Hepatocyte (in vitro differentiated cells): ENCODE results near the gene ARID4B. TPM values are rescaled to one million over a fixed set of nuclear protein-coding genes. Genes with fewer than 3 reads are reported as not detected.

Source experiments
- DNase-seq: peaks from one replicate; pipeline ENCODE4 v3.0.0-alpha.2; 2016; ENCODE audit warnings: low spot score
- H2AFZ ChIP-seq: fragments of 200-600 bp; sonication (generic); 2 replicates; pipeline ENCODE4 v1.6.0; 2016; ENCODE audit warnings: antibody characterized with exemption, mild to moderate bottlenecking
- H3K27ac ChIP-seq: fragments of 200-600 bp; sonication (generic); 2 replicates; pipeline ENCODE4 v1.5.1; 2016; ENCODE audit warnings: mild to moderate bottlenecking
- H3K27me3 ChIP-seq: fragments of 200-600 bp; sonication (generic); 2 replicates; pipeline ENCODE4 v1.6.1; 2016
- H3K36me3 ChIP-seq: fragments of 200-600 bp; sonication (generic); replicated peaks from 2 replicates; pipeline ENCODE4 v1.5.1; 2016; ENCODE audit warnings: low read depth; ENCODE audit not compliant: insufficient read depth
- H3K4me1 ChIP-seq: fragments of 200-600 bp; sonication (generic); 2 replicates; pipeline ENCODE4 v1.5.1; 2016; ENCODE audit warnings: mild to moderate bottlenecking, moderate library complexity; ENCODE audit not compliant: insufficient read depth
- H3K4me2 ChIP-seq: fragments of 200-600 bp; sonication (generic); 2 replicates; pipeline ENCODE4 v1.6.0; 2016
- H3K4me3 ChIP-seq: fragments of 200-600 bp; sonication (generic); 2 replicates; pipeline ENCODE4 v1.5.1; 2016; ENCODE audit warnings: mild to moderate bottlenecking
- H3K79me2 ChIP-seq: fragments of 200-600 bp; sonication (generic); 2 replicates; pipeline ENCODE4 v1.6.0; 2017; ENCODE audit warnings: mild to moderate bottlenecking
- H3K9me2 ChIP-seq: fragments of 200-600 bp; sonication (generic); replicated peaks from 2 replicates; pipeline ENCODE4 v1.6.0; 2017; ENCODE audit warnings: mild to moderate bottlenecking; ENCODE audit not compliant: insufficient read depth
- H3K9me3 ChIP-seq: fragments of 200-600 bp; sonication (generic); 2 replicates; pipeline ENCODE4 v1.5.1; 2016; ENCODE audit warnings: low read depth, mild to moderate bottlenecking
- H4K20me1 ChIP-seq: fragments of 200-600 bp; sonication (generic); 2 replicates; pipeline ENCODE4 v1.6.0; 2016; ENCODE audit warnings: mild to moderate bottlenecking; ENCODE audit not compliant: insufficient read depth, poor library complexity, severe bottlenecking
- EZH2 ChIP-seq: fragments of 200-600 bp; sonication (generic); IDR thresholded peaks from 2 replicates; pipeline ENCODE4 v1.6.1; 2016; ENCODE audit warnings: antibody characterized with exemption, mild to moderate bottlenecking, borderline replicate concordance
- EZH2phosphoT487 ChIP-seq: fragments of 200-600 bp; sonication (generic); IDR thresholded peaks from one replicate; pipeline ENCODE4 v1.6.1; 2018; ENCODE audit warnings: antibody characterized with exemption, mild to moderate bottlenecking, low read depth, moderate library complexity; ENCODE audit not compliant: unreplicated experiment, severe bottlenecking
- WGBS: methylation state at CpG from one replicate; pipeline ENCODE4 v1.1.6; 2016; ENCODE audit warnings: low lambda C conversion rate; ENCODE audit errors: missing lambda C conversion rate; 5-methylcytosine and 5-hydroxymethylcytosine counted together
- polyA plus RNA-seq: library from polyadenylated mRNA; unstranded; fragments of >200 nt; fragmentation: Nextera tagmentation; extraction: Ambion mirVana; gene quantifications from 2 replicates; pipeline ENCODE4 v1.2.1, GENCODE V29; 2016
- total RNA-seq: library from RNA; depleted of rRNA; stranded (reverse); fragments of >200 nt; gene quantifications from 2 replicates; pipeline ENCODE4 v1.2.3, GENCODE V29; 2014
- TF ChIP-seq, protein P1 (sequence below): fragments of 200-600 bp; sonication (generic); IDR thresholded peaks from 2 replicates; pipeline ENCODE4 v1.5.1; 2016; ENCODE audit warnings: antibody characterized with exemption, mild to moderate bottlenecking; ENCODE audit not compliant: poor library complexity

Gene ARID4B
- total and polyA plus RNA-seq, 2 experiments from 2014 or later = 29.4 to 35.0 TPM

DNA sequence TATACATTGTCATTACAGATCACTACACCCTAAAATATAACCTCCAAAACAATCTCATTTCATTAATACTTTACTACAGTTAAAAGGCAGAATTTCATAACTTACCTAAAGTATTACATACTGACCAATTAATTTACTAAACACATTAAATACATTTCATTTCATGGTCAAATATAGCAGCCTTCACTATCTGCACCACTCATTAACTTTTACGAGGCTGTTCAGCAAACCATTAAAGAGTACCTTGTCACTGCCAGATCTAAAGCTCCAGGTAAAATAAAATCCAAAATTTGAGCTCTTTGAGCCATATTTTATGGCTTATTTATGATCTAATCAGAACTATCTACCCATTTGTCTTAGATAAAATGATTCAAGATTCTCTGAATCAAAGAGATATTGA is 100.6 kb downstream of the ARID4B start:
- no peak overlapping the region for H3K4me3 ChIP-seq
- no peaks in the 10 kb centered on the region for H3K9me3 ChIP-seq
- no peaks in the 10 kb centered on the region for H3K9me2 ChIP-seq
- H3K27me3 ChIP-seq = no peaks in the 10 kb centered on the region
- no peak for DNase-seq
- H3K36me3 ChIP-seq = no peaks in the 10 kb centered on the region
- no peak overlapping the region for H2AFZ ChIP-seq
- no peak overlapping the region for H3K4me2 ChIP-seq
- H3K27ac ChIP-seq = no peak overlapping the region
- H4K20me1 ChIP-seq = no peaks in the 10 kb centered on the region
- no peaks in the 10 kb centered on the region for H3K79me2 ChIP-seq
- TF ChIP-seq EZH2phosphoT487 (no peak), EZH2 (no peak)
- TF ChIP-seq, protein P1, sequence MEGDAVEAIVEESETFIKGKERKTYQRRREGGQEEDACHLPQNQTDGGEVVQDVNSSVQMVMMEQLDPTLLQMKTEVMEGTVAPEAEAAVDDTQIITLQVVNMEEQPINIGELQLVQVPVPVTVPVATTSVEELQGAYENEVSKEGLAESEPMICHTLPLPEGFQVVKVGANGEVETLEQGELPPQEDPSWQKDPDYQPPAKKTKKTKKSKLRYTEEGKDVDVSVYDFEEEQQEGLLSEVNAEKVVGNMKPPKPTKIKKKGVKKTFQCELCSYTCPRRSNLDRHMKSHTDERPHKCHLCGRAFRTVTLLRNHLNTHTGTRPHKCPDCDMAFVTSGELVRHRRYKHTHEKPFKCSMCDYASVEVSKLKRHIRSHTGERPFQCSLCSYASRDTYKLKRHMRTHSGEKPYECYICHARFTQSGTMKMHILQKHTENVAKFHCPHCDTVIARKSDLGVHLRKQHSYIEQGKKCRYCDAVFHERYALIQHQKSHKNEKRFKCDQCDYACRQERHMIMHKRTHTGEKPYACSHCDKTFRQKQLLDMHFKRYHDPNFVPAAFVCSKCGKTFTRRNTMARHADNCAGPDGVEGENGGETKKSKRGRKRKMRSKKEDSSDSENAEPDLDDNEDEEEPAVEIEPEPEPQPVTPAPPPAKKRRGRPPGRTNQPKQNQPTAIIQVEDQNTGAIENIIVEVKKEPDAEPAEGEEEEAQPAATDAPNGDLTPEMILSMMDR = no peak
- no peaks in the 10 kb centered on the region for H3K4me1 ChIP-seq
- WGBS = 94% methylated on average over 1 of the region's 1 CpG

DNA sequence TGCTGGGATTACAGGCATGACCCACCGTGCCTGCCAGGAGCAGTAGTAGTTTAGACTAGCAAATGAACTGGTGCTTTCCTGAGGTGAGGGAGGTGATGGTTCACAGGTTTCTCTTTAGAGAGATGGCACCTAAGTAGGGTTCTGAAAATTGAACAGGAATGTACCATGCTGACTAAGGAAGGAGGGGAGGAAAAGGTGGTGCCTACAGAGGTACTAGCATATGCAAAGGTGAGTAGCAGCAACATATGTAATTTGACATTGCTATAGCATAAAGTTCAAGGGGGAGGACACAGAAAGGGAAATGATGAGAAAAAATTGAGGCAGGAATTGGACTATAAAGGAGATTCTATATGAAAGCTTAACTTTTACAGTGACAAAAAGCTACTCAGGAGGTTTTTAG is 101.0 kb downstream of the ARID4B start:
- Histone ChIP-seq H3K4me3 (no peak overlapping the region), H3K27me3 (no peaks in the 10 kb centered on the region), H3K9me2 (no peaks in the 10 kb centered on the region), H3K79me2 (no peaks in the 10 kb centered on the region), H3K4me1 (no peaks in the 10 kb centered on the region), H3K9me3 (no peaks in the 10 kb centered on the region), H3K4me2 (no peak overlapping the region), H3K27ac (no peak overlapping the region), H3K36me3 (no peaks in the 10 kb centered on the region), H2AFZ (no peak overlapping the region), H4K20me1 (no peaks in the 10 kb centered on the region)
- no peak for DNase-seq
- 100% methylated on average over 1 of the region's 1 CpG for WGBS
- no peak for TF ChIP-seq EZH2phosphoT487
- TF ChIP-seq, protein P1 = no peak
- no peak for TF ChIP-seq EZH2

- Histone ChIP-seq H3K4me2 (no peak overlapping the region), H3K4me1 (no peaks in the 10 kb centered on the region), H3K27me3 (no peaks in the 10 kb centered on the region), H2AFZ (no peak overlapping the region), H3K36me3 (no peaks in the 10 kb centered on the region), H3K27ac (no peak overlapping the region), H3K4me3 (no peak overlapping the region), H3K79me2 (no peaks in the 10 kb centered on the region), H3K9me3 (no peaks in the 10 kb centered on the region), H4K20me1 (no peaks in the 10 kb centered on the region), H3K9me2 (no peaks in the 10 kb centered on the region)
- no peak for TF ChIP-seq EZH2phosphoT487
- DNase-seq = no peak
These were observed 102.7 kb downstream of the ARID4B start for GRCh38 chr1:235225299-235225698.

DNA sequence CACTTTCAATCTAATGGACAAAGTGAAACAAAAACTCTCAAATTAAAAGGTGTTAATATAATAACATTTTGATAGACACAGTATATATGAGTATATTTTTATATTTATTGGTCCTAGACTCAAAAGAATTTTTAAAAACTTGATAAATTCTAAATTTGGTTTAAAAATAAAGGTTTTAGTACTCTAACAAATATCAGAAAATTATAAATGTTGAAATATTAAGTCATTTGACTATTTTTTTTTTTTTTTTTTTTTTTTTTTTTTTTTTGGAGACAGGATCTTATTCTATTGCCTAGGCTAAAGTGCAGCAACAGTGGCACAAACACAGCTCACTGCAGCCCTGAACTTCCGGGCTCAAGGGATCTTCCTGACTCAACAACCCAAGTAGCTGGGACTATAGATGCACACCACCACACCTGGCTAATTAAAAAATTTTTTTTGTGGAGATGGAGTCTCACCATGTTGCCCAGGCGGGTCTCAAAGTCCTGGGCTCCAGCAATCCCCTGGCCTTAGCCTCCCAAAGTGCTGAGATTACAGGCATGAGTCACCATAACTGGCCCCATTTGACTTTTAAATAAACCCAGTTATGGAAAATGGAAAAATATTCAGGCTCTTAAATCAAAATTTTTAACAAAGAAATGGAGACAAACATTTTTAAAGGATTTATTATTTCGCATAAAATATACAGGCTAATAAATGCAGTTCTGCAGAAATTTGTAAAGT is 106.2 kb downstream of the ARID4B start:
- TF ChIP-seq, protein P1 = no peak
- TF ChIP-seq EZH2phosphoT487 (no peak), EZH2 (no peak)
- H3K27me3 ChIP-seq = no peaks in the 10 kb centered on the region
- H2AFZ ChIP-seq = no peak overlapping the region
- H3K4me1 ChIP-seq = no peaks in the 10 kb centered on the region
- no peaks in the 10 kb centered on the region for H3K9me3 ChIP-seq
- DNase-seq = no peak
- H3K9me2 ChIP-seq = no peaks in the 10 kb centered on the region
- H3K27ac ChIP-seq = no peak overlapping the region
- WGBS = 96% methylated on average over 3 of the region's 3 CpGs
- H3K4me3 ChIP-seq = no peak overlapping the region
- H4K20me1 ChIP-seq = no peaks in the 10 kb centered on the region
- H3K36me3 ChIP-seq = no peaks in the 10 kb centered on the region
- H3K4me2 ChIP-seq = no peak overlapping the region
- no peaks in the 10 kb centered on the region for H3K79me2 ChIP-seq
